ENCODE measurements around the gene TAF11L12.
"Not testable (repeated sequence)": the region's sequence is repeated elsewhere in the genome, so short reads cannot be mapped to it uniquely, and the experiment has no call there.

GRCh38 chr5:17610092-17610491 is at the start of gene TAF11L12:
- TF ChIP-seq CTCF (IDR thresholded peaks at IDR 0.05; ENCODE audit: low read length); EZH2phosphoT487 (IDR thresholded peaks at IDR 0.05; ENCODE audit: low read length); EZH2 (optimal IDR thresholded peaks at IDR 0.05; ENCODE audit: low read depth, low read length): not testable (repeated sequence)

Measured in MM.1S (cell line).